Measurements from ENCODE around the gene WEE1.

The WEE1 gene

GRCh38 chr11:9625728-9626127 is 52.3 kb downstream of the WEE1 start:
- CTCF ChIA-PET: interaction anchor here (1.8 kb wide), 1 partner anchor 12 kb away, joined by 7 read pairs; no protein-coding TSS in a partner anchor
- POLR2A ChIA-PET: no interaction called here
- no peak for TF ChIP-seq CTCF (IDR thresholded peaks at IDR 0.05; ENCODE audit: insufficient read depth, low read length, missing control alignments)
- DNase-seq (ENCODE audit: low read depth, low spot score): no peak
- no peak overlapping the region for H3K4me3 ChIP-seq (ENCODE audit: low read depth, low read length)

GRCh38 chr11:9626496-9627394 is 53.3 kb downstream of the WEE1 start:
- DNase-seq (ENCODE audit: low read depth, low spot score): no peak
- no peak overlapping the region for H3K4me3 ChIP-seq (ENCODE audit: low read depth, low read length)
- CTCF ChIA-PET: interaction anchor here (1.2 to 4.1 kb wide), 2 partner anchors 13 to 346 kb away, joined by 3 to 18 read pairs; no protein-coding TSS in a partner anchor
- POLR2A ChIA-PET: no interaction called here
- no peak for TF ChIP-seq CTCF (IDR thresholded peaks at IDR 0.05; ENCODE audit: insufficient read depth, low read length, missing control alignments)

- TF ChIP-seq CTCF (IDR thresholded peaks at IDR 0.05; ENCODE audit: insufficient read depth, low read length, missing control alignments): no peak
- ChIA-PET CTCF (interaction anchor here (4.1 kb wide), 1 partner anchor 15 kb away, joined by 18 read pairs; no protein-coding TSS in a partner anchor), POLR2A (no interaction called here)
- no peak for DNase-seq (ENCODE audit: low read depth, low spot score)
- no peak overlapping the region for H3K4me3 ChIP-seq (ENCODE audit: low read depth, low read length)
Measured at GRCh38 chr11:9629064-9629463, 55.6 kb downstream of the WEE1 start.

GRCh38 chr11:9633679-9634078 is 60.2 kb downstream of the WEE1 start:
- DNase-seq (ENCODE audit: low read depth, low spot score): no peak
- TF ChIP-seq CTCF (IDR thresholded peaks at IDR 0.05; ENCODE audit: insufficient read depth, low read length, missing control alignments): no peak
- POLR2A ChIA-PET: no interaction called here
- H3K4me3 ChIP-seq (ENCODE audit: low read depth, low read length): no peak overlapping the region
- CTCF ChIA-PET: interaction anchor here (0.8 kb wide), 1 partner anchor 20 kb away, joined by 5 read pairs; no protein-coding TSS in a partner anchor

- no peak overlapping the region for H3K4me3 ChIP-seq (ENCODE audit: low read depth, low read length)
- DNase-seq (ENCODE audit: low read depth, low spot score): no peak
- TF ChIP-seq CTCF (IDR thresholded peaks at IDR 0.05; ENCODE audit: insufficient read depth, low read length, missing control alignments): no peak
- POLR2A ChIA-PET: no interaction called here
- CTCF ChIA-PET: no interaction called here
Measured at GRCh38 chr11:9636691-9637090, 63.2 kb downstream of the WEE1 start.

- no peak overlapping the region for H3K4me3 ChIP-seq (ENCODE audit: low read depth, low read length)
- CTCF ChIA-PET: interaction anchor here (1.0 to 1.2 kb wide), 2 partner anchors 26 to 333 kb away, joined by 3 to 4 read pairs; no protein-coding TSS in a partner anchor
- POLR2A ChIA-PET: no interaction called here
- no peak for DNase-seq (ENCODE audit: low read depth, low spot score)
- TF ChIP-seq CTCF (IDR thresholded peaks at IDR 0.05; ENCODE audit: insufficient read depth, low read length, missing control alignments): no peak
Measured at GRCh38 chr11:9639099-9639498, 65.6 kb downstream of the WEE1 start.

Data from AG04449 (cell line).